Liver (tissue), 3 donors: ENCODE measurements around the gene NDUFV2.

Source experiments
- JUND ChIP-seq, 2 donors: IDR thresholded peaks; 2 replicates each; pipeline ENCODE4 v1.6.1; 2016; ENCODE audit warnings: antibody characterized with exemption in 2 of 2
- RAD21 ChIP-seq, 2 donors: IDR thresholded peaks; 2 replicates each; pipeline ENCODE4 v1.6.1; 2016; ENCODE audit warnings: antibody characterized with exemption in 2 of 2, mild to moderate bottlenecking in 2 of 2
- SP1 ChIP-seq: IDR thresholded peaks from 2 replicates; pipeline ENCODE4 v1.6.1; 2018; ENCODE audit warnings: antibody characterized with exemption, mild to moderate bottlenecking
- TAF1 ChIP-seq: conservative IDR thresholded peaks from 2 replicates; pipeline ENCODE4 v1.6.1; 2016; ENCODE audit warnings: antibody characterized with exemption, mild to moderate bottlenecking
- YY1 ChIP-seq: IDR thresholded peaks from 2 replicates; pipeline ENCODE4 v1.6.1; 2016; ENCODE audit warnings: antibody characterized with exemption, mild to moderate bottlenecking
- TF ChIP-seq, protein P1 (sequence below): fragments of 150-350 bp; IDR thresholded peaks from 2 replicates; pipeline ENCODE4 v1.5.1; 2017; ENCODE audit warnings: improper control_type of control experiment, low read depth, low read length; ENCODE audit not compliant: missing input control
- TF ChIP-seq, protein P2 (sequence below): IDR thresholded peaks from 2 replicates; pipeline ENCODE4 v1.6.1; 2016; ENCODE audit warnings: antibody characterized with exemption
- TF ChIP-seq, protein P3 (sequence below): IDR thresholded peaks from 2 replicates; pipeline ENCODE4 v1.6.1; 2016; ENCODE audit warnings: antibody characterized with exemption, mild to moderate bottlenecking
- donor health status: healthy.
- donor health status: healthy.

DNA sequence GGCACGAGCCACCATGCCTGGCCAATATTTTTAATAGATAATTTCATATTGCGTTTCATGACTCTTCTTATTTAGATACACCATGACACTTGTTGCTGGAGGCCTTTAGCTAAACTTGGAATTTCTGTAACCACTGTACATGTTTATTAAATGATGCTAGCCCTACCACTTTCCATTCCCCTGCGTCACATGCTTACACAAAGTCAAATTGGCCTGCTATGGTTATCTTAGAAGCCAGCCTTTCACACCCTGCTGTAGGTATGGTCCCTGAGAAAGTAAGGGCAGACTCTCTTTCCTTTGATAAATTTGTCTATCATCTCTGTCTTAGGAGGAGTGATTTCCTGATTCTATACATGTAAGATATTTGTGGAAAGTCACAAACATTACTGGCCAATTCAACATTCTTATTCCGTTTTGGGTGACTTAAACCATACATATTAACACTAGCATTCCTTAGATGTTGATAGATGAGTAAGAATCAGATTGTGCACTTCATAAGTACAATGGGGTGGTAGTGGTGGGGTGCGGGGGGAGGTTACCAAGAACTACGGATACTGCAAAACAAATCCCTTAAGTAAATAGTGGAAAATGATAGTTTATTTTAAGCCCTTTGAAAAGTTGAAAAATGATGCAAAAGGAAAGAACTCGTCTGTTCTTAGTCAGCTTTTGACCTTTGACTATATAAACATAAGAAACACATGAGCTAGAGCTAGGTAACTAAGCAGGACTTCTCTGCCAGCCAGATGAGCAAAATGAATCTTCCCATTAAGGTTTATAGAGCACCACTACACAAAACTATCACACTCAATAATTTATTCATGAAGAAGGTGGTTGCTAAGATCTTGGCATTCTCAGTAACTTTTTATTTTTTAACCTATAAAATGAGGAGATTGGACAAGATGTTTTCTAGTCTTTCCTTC lies 7.9 kb upstream of the NDUFV2 start:
- TF ChIP-seq, protein P1, sequence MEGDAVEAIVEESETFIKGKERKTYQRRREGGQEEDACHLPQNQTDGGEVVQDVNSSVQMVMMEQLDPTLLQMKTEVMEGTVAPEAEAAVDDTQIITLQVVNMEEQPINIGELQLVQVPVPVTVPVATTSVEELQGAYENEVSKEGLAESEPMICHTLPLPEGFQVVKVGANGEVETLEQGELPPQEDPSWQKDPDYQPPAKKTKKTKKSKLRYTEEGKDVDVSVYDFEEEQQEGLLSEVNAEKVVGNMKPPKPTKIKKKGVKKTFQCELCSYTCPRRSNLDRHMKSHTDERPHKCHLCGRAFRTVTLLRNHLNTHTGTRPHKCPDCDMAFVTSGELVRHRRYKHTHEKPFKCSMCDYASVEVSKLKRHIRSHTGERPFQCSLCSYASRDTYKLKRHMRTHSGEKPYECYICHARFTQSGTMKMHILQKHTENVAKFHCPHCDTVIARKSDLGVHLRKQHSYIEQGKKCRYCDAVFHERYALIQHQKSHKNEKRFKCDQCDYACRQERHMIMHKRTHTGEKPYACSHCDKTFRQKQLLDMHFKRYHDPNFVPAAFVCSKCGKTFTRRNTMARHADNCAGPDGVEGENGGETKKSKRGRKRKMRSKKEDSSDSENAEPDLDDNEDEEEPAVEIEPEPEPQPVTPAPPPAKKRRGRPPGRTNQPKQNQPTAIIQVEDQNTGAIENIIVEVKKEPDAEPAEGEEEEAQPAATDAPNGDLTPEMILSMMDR = no peak
- peak; percentile 24 to 39 for TF ChIP-seq JUND (IDR thresholded peaks at IDR 0.05)
- TF ChIP-seq, protein P2, sequence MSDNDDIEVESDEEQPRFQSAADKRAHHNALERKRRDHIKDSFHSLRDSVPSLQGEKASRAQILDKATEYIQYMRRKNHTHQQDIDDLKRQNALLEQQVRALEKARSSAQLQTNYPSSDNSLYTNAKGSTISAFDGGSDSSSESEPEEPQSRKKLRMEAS = peak; percentile 23
- TF ChIP-seq TAF1 = no peak
- TF ChIP-seq RAD21 (IDR thresholded peaks at IDR 0.05) = no peak
- TF ChIP-seq, protein P3, sequence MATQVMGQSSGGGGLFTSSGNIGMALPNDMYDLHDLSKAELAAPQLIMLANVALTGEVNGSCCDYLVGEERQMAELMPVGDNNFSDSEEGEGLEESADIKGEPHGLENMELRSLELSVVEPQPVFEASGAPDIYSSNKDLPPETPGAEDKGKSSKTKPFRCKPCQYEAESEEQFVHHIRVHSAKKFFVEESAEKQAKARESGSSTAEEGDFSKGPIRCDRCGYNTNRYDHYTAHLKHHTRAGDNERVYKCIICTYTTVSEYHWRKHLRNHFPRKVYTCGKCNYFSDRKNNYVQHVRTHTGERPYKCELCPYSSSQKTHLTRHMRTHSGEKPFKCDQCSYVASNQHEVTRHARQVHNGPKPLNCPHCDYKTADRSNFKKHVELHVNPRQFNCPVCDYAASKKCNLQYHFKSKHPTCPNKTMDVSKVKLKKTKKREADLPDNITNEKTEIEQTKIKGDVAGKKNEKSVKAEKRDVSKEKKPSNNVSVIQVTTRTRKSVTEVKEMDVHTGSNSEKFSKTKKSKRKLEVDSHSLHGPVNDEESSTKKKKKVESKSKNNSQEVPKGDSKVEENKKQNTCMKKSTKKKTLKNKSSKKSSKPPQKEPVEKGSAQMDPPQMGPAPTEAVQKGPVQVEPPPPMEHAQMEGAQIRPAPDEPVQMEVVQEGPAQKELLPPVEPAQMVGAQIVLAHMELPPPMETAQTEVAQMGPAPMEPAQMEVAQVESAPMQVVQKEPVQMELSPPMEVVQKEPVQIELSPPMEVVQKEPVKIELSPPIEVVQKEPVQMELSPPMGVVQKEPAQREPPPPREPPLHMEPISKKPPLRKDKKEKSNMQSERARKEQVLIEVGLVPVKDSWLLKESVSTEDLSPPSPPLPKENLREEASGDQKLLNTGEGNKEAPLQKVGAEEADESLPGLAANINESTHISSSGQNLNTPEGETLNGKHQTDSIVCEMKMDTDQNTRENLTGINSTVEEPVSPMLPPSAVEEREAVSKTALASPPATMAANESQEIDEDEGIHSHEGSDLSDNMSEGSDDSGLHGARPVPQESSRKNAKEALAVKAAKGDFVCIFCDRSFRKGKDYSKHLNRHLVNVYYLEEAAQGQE = peak; percentile 38
- no peak for TF ChIP-seq YY1
- peak; percentile 82 for TF ChIP-seq SP1
